GM21529 (cell line): ENCODE data around the gene FRMPD1.
"Not testable (repeated sequence)": the region's sequence is repeated elsewhere in the genome, so short reads cannot be mapped to it uniquely, and the experiment has no call there.

Source experiments
- ATAC-seq: cut with Tn5 transposase; IDR thresholded peaks from one replicate; pipeline ENCODE4 v1.9.1; 2021; ENCODE audit not compliant: unreplicated experiment

FRMPD1 gene, protein sequence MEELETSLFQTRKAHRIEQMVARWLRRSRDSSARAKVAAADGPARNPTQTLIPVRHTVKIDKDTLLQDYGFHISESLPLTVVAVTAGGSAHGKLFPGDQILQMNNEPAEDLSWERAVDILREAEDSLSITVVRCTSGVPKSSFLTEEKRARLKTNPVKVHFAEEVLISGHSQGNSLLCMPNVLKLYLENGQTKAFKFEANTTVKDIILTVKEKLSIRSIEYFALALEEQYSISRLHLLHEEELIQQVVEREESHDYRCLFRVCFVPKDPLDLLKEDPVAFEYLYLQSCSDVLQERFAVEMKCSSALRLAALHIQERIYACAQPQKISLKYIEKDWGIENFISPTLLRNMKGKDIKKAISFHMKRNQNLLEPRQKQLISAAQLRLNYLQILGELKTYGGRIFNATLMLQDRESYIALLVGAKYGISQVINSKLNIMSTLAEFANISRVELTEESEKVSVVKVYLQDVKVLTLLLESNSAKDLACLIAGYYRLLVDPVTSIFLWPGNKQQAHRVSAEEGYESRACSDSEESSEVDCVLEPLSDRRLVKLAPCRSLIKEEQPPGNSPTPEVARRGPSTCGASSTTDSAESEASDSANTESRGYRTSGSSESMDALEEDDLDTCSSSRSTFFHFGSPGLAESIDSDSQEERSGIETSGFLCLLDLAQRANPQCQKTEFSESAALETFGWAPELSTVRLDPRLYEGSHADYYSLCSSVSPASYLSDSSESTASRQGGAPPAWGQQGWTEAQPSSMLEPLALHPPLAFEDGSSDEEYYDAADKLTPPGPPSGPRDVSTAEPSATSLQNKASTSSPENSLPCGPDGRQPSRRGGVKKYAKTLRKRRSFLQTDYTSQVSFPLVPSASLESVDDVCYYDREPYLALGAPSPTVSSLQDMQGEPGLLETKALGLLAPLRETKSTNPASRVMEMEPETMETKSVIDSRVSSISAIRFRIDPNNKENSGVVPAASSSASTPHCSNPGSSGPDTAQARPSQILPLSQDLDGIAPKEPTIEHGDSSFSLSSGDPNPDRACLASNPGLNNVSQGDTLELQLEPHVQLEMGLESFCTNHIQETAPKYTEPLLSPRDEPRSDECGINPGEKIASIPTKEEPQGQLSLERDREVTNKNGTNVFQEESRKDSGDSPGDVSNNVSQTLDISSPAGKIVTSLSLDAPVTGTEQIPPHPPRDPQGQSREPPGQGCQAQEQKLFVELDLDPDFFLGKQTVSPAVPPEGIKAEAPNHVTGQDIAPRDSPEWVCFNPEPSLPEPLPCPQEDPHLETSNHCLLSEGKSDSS (N-terminal part only)

DNA sequence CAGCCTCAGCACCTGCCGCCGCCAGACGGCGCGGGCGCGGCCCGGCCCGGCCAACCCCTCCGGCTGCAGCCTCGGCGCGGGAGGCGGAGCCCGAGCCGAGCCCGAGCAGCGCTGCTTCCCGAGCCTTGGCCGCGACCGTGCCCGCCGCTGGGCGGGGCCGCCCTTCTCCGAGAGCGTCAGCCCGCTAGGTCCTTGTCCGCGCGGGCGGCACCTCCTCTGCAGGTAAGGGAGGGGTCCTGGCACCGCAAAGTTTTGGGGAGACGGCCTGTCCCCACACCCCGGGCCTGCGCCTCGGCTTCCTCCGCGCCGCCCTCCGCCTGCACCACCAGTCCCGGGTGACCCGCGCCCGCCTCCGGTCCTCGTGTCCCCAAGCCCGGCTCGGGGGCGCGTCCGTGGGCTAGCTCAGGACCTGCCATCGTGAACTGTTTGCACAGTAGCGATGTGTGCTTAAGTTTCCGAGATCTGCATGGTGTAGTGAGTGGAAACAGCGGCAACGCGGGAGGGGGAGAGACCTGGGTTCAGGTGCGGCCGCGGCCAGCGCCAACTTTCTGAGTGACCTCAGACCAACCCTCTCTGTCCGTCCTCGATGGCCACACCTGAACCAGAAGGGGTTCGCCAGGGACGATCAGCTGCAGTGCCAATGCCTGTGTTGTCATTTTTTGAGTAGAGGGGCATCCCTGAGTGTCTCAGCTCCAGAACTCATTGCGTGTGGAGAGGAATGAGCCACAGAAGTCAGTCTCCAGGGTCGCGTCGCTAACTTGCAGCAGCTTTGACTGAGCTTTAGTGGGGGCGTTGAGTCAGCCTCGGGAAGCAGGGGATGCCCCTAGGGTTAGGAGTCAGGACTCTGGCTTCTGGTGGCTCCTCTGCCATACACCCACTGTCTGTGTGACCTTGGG lies at the start of gene FRMPD1:
FRMPD1 (plus strand) TSS at position 82 of the 896 bp plus-strand sequence. CDS start 41,688 bp downstream, outside the sequence.
- ATAC-seq, result peak; percentile 84

DNA sequence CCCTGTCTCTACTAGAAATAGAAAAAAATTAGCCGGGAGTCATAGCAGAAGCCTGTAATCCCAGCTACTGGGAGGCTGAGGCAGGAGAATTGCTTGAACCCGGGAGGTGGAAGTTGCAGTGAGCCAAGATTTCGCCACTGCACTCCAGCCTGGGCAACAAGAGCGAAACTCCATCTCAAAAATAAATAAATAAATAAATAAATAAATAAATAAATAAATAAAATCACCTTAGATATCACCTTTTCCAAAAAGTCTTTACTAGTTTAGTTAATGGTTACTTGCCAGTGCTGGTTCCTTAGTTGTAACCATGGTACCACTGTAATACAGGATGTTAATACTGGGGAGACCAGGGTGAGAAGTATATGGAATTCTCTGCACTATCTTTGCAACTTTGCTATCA lies 48.7 kb upstream of the FRMPD1 start:
- ATAC-seq, result not testable (repeated sequence)

DNA sequence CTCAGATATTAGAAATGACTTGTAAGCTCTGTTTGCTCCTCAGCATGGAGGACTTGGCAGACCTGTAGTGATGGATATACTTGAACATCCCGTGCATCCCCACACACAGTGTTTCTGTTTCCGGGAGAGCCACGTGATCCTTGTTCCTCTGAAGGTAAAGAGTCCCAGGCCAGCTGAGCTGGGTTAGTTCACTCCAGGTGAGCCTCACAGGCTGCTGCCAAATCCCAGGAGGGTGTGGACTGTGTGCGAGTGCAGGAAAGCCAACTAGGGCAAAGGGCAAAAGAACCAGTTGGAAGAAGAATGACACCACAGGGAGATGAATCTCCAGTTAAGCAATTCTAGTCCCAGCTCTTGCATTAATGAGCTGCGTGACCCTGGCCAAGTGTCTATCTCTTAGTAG lies 47.9 kb upstream of the FRMPD1 start:
- no peak for ATAC-seq

DNA sequence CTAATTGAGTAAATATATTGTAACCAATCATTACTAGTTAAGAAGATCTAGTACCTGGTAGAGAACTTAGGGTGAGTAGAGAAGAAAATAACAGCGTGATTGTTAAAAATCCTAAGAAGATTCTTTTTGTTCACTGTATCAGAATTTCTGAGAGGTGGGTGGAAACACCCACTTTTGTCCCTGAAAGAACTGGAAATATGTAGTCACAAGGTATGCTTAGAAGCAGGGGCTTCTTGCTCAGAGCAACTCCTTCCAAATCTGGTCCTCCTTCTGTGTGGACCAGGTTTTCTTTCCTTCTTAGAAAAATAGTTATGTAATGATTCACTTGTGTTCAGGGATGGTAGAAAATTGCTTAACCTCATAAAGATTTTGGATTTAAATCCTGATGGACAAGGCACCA lies 46.5 kb upstream of the FRMPD1 start:
- ATAC-seq, result no peak

DNA sequence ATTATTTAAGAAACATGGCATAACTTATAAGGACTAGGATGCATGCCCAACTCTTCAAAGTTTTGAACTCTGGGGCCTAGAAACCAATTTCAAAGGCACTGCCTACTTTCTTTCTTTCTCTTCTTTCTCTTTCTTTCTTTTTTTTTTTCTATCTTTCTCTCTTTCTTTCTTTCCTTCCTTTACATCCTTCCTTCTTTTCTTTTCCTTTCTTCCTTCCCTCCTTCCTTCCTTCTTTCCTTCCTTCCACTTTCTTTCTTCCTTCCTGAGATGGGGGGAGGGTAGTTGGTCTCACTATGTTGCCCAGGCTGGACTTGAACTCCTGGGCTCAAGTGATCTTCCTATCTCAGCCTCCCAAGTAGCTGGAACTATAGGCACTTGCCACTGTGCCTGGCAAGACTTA lies 42.5 kb upstream of the FRMPD1 start:
- no peak for ATAC-seq

DNA sequence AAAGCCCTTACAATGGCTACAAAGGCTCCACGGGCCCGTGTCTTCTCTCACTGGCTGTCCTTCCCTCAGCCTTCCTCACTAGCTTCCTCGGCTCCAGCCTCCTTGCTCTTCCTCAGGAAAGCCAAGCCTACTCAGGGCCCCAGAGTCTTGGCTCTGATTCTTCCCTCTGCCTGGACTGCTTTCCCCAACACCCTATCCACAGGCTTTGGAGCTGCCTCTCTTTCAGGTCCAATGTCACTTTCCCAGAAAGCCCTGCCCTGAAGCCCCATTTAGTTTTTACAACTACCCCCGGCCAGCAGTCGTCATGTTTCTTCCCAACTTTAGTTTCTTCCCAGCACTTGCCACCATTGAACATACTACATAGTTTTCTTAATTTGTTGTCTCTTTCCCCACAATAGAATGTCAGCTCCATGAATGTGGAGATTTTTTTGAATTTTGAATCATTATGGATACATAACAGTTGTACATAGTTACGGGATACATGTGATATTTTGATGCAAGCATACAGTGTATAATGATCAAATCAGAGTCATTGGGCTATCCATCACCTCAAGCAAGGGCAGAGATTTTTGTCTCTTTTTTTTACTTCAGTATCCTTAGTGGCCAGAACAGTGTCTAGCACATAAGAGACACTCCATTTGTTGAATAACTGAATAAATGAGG lies 40.9 kb upstream of the FRMPD1 start:
- no peak for ATAC-seq

DNA sequence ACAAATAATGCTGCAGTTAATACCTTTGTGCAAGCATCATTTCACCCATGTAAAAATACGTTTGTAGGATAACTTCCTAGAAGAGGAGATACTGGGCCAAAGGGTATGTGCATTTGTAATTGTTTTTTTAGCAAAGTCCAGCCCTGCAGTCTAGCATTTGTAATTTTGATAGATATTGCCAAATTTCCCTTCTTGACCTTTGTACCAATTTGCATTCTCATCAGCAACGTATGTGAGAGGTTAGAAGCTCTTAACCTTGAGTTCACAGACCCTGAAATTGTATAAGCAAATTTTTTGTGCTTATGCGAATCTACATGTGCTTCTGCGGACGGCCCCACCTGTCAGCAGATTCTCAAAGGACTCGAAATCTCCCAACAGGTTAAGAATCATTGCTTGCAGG lies 39.7 kb upstream of the FRMPD1 start:
- ATAC-seq, result no peak

DNA sequence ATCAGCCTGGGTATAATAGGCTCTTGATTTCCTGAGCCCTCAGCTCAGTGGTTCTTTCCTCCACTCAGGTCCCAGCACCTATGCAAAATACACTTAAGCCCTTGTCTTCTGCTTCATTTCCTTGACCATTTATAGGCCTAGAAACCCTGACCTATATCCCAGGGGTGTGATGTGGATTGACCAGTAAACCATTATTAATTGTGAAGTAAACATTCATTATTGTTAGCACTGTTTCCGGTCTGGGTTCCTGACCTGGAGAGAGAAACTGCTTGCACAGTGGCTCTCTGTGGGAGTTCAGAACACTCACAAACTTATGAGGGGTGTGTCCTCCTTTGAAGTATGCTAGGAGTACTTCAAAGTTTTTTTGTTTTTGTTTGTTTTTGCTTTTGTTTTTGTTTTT lies 38.8 kb upstream of the FRMPD1 start:
- no peak for ATAC-seq

DNA sequence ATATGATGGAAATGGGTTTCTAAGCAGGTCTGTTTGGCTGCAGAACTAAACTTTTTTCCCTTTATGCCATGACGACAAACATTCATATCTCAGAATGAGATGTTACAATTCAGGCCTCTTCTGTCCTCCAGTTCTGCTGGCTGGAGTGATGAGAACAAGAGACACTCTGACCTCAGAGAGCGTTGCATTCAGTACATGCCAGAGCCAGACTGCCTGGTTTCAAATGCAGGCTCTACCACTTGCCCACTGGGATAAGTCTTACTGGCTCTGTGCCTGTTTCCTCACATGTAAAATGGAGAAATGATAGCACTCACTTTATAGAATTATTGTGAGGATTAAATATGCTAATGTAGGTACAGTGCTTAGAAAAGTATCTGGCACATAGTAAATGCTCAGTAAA lies 33.6 kb upstream of the FRMPD1 start:
- no peak for ATAC-seq

DNA sequence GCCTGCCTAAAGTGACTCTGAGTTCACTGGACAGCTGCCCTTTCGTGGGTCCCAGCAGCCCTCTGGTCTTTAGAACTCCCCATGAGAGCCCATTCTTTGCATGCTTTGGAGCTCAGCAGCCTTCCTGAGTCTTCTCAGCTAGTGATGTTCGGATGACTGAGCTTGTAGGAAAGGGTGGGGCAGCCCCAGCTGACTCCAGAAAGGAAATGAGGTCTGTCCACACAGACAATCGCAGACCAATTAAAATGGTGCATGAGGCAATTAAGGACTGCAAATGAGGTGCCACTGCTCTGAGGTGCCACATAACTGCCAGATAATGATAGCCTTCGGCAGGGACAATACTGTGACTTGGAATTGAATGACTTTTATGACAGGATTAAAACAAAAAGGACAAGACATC lies 32.9 kb upstream of the FRMPD1 start:
- ATAC-seq, result no peak

DNA sequence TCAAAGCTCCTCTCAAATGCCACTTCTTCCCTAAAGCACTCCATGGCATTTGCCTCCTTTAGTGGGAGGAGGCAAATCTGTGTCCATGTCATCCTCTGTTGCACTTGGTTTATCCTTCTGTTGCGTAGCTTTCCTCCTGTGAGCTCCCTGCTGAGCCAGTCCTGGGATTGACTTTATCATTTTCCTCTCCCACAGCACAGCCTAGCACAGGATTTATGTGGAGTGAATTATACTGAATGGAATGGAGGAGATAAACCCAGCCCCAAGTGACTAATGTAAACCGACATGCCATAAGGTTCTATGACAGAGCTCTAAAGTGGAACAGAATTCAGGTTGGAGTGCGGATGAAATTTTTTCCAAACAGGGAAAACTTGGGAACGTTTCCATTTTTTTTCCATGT lies 31.9 kb upstream of the FRMPD1 start:
- ATAC-seq, result no peak

DNA sequence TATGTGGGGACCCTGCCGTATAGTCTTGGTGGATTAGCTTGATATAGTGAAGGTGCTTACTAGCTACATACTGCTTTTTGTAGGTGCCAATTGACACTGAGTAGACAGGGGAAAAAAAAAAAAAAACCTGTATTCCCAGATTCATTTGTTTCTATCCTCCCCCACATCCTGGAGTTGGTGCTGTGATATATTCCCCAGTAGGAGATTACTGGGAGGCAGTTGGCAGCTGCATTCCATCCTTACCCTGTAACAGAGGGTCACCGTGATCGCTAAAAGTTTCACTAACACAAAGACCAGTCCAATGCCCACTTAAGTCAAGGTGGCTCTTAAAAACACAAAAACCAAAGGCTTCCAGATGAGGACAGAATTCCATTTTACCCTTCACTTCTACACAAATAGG lies 30.9 kb upstream of the FRMPD1 start:
- ATAC-seq, result no peak

DNA sequence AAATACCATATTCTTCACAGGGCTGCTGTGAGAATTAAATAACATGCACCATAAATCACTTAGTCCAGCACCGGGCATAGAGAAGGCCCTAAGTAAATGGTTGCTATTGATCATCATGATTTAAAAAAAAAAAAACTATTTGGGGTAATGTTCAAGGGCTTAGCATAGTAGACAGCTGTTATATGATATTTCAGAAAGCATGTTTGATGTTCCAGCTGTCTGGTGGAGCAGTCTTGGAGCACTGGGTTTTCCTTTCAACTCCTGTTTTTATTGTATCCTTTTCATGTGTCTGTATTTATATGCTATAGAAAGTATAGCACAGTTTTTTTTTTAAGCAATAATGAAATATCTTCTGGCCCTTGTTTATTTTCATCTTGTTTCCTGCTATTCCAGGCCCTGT lies 30.4 kb upstream of the FRMPD1 start:
- no peak for ATAC-seq

DNA sequence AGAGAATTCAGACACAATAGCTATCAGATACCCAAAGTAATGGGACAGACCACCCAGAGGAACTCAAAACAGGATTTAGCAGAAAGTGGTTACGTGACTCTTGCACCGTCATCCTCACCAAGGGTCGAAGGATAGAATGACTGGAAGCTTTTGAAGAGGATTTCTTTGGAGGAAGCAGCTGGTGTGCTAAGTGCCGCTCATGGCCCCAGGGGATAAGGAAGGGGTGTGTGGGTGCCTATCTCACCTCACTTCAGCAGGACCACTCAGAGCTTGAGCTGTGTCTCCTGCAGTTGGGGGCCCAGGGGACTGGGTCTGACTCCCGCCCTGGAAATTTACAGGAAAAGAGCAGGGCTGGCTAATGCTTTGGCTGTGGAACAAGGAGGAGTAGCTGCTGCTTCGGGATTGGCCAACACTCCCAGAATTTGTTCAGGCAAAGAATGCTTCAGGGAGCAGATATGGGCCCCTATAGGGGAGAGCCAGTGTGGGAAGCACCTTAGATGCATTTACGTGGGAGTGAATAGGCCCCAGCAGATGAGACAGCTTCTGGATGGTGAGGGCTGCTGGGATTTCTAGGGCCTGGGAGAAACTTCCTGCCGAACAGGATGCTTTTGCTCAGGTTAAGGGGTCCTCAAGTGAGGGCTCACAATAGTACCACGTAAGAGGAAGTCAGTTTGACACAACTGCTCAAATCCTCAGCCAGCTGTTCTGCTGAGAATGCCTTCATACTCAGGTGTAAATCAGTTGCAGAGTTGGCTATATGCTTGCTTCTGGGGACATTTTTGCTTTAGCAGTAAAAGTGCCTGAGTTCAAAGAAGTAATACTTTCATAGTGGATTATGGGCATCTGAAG lies 29.3 kb upstream of the FRMPD1 start:
- ATAC-seq, result no peak

DNA sequence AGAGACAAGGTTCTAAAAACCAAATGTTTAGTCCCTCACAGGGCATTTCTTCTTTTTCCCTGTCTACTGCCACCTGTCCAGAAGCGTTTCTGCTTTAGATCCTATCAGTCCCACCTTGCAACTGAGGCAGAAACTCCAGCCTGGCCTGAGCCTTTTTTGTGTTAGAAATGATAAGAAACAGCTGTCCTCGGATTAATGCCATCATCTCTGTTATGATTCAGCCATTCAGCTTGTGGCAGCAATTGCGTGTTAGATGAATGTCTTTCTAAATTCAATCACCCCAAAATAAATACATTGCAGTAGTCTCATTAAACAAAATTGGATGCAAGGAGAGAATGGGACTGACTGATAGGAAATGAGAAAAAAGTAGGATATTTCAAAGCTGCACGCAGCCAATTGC lies 28.3 kb upstream of the FRMPD1 start:
- ATAC-seq, result no peak

DNA sequence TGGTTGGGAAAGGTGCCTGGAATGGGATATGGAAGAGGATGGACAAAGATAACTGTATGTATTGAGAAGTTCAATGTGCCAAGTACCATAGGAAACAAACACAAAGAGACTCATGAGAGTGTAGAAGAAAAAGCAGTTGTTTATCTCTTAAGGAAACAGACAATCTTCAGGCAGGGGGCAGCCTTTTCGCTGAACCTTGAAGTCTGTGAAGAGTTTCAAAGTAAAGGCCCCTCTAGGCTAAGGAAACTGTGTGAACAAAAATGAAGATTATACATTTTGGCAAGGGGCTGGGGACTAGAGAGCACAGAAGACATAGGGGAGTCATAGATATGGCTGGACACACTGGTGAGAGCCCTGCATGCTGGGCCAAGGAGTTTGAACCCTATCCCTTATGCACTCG lies 27.5 kb upstream of the FRMPD1 start:
- ATAC-seq, result no peak

DNA sequence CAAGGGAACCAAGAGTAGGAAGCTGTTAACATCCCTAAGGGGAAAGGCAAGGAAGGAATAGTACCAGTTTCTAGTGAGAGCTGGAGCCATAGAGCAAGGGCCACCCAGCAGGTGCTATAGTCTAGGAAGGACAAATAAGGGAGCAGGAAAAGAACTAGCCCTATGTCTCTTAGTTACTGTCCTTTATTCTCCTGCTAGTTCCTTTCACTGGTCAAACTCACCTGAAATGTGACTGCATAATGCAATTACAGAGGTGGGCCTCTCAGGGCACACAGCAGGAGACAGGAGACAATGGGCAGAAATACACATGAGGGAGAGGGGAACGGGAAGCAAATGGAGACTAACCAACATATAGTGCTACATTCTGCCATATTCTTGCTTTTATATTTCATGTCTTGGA lies 26.7 kb upstream of the FRMPD1 start:
- no peak for ATAC-seq

DNA sequence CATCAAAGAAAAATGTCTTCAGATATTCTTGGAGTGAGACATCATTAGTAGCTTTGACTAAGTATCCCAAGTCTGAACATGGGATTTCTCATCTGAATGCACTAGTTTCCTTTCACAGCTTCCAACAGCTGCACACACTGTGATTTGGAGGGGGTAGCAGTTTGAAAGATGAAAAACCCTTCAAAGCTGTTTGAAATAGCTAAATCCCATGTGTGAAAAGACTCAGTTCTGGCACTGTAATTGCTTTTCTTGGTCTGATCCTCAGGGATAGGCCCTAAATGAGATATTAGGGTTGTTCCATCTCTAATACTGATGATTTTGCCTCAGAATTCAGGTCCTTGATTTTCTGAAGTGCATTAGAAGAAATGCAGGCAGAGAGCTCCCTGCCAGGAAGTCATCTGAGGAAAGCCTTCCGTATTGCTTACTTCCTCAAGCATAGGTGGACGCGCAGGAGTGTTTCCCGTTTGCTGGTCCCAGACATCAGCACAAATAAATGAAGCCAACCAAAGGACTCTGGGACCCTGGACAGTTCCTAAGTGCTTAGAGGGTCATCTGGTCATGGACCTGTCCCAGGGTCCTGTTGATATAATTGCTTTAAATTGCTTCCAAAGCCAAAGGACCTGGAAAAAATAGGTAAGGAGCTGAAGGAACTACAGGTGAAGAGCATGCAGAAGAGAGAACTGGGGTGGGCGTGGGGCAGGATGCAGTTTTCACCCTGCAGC lies 25.6 kb upstream of the FRMPD1 start:
- ATAC-seq, result no peak
